ENCODE results near the gene ABCC11. TPM values are rescaled to one million over a fixed set of nuclear protein-coding genes. Genes with fewer than 3 reads are reported as not detected.
A peak's percentile ranks its signal among the peaks of the same experiment; 100 is the strongest.

The ABCC11 gene
- total and polyA plus RNA-seq, 2 of the 4 experiments (the other 2 are of a cell fraction): 0.09 to 0.18 TPM

DNA sequence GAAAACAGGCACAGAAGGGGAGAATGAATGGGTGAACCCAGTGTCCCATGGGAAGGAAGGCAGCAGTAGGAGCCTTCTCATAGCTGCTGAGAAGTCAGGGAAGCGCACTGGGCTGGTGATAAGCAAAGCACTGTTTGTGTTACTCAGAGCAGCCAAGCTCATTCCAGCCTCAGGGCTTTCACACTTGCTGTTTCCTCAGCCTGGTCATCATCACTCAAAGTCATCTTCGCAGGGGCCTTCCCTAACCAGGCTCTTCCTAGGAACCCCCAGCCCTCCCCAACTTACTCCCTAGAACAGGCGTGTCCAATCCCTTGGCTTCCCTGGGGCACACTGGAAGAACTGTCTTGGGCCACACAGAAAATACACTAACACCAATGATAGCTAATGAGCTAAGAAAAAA is 35.3 kb downstream of the ABCC11 start:
- ATAC-seq (ENCODE audit: low read depth) (peak; percentile 46; the same call in 1 of the 2 replicates), DNase-seq (peak; percentile 4)
- H2BK120ac ChIP-seq (ENCODE audit: low read depth, low read length): no peak overlapping the region
- no peaks in the 10 kb centered on the region for H4K20me1 ChIP-seq (ENCODE audit: insufficient read depth, low read length)
- H2AK5ac ChIP-seq (ENCODE audit: low read depth, low read length): no peak overlapping the region
- H3K9ac ChIP-seq (ENCODE audit: low read depth, low read length): no peak overlapping the region
- no peak overlapping the region for H3K18ac ChIP-seq (ENCODE audit: low read depth, low read length)
- no peaks in the 10 kb centered on the region for H3K36me3 ChIP-seq (ENCODE audit: control insufficient read depth, insufficient read depth, low read length)
- H3K14ac ChIP-seq (replicated peaks; ENCODE audit: low read depth, low read length): no peak overlapping the region
- no peak overlapping the region for H2BK15ac ChIP-seq (ENCODE audit: low read depth, low read length)
- H3K4me2 ChIP-seq (ENCODE audit: low read depth, low read length): no peak overlapping the region
- BruUV-seq (replicated peaks): no TSS peak
- H3K27me3 ChIP-seq (ENCODE audit: control insufficient read depth, insufficient read depth, low read length): peaks cover 37% of the 10 kb centered on the region
- WGBS, 2 experiments (ENCODE audit: extremely low coverage in 2 of 2, insufficient read length in 1 of 2): no CpG with 5 or more reads among the region's 3 CpGs
- no peaks in the 10 kb centered on the region for H3K9me3 ChIP-seq (ENCODE audit: control insufficient read depth, insufficient read depth, low read length)
- no peak overlapping the region for H4K8ac ChIP-seq (ENCODE audit: low read depth in 2 of 2, low read length in 2 of 2)
- no peak overlapping the region for H2BK20ac ChIP-seq (ENCODE audit: low read depth, low read length)
- in situ Hi-C loops (cut with MboI; ENCODE audit: low sequenced_read_pairs): no loop called here
- no peak overlapping the region for H3K4me3 ChIP-seq (ENCODE audit: insufficient read depth, low read depth, low read length)
- TF ChIP-seq, protein P1, sequence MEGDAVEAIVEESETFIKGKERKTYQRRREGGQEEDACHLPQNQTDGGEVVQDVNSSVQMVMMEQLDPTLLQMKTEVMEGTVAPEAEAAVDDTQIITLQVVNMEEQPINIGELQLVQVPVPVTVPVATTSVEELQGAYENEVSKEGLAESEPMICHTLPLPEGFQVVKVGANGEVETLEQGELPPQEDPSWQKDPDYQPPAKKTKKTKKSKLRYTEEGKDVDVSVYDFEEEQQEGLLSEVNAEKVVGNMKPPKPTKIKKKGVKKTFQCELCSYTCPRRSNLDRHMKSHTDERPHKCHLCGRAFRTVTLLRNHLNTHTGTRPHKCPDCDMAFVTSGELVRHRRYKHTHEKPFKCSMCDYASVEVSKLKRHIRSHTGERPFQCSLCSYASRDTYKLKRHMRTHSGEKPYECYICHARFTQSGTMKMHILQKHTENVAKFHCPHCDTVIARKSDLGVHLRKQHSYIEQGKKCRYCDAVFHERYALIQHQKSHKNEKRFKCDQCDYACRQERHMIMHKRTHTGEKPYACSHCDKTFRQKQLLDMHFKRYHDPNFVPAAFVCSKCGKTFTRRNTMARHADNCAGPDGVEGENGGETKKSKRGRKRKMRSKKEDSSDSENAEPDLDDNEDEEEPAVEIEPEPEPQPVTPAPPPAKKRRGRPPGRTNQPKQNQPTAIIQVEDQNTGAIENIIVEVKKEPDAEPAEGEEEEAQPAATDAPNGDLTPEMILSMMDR (conservative IDR thresholded peaks at IDR 0.05; ENCODE audit: low read depth, low read length): no peak
- TF ChIP-seq RCOR1 (IDR thresholded peaks at IDR 0.05; ENCODE audit: insufficient replicate concordance, low read length): no peak
- TF ChIP-seq MAFK (IDR thresholded peaks at IDR 0.05; ENCODE audit: low read depth, low read length): no peak
- no peak for TF ChIP-seq MXI1 (IDR thresholded peaks at IDR 0.05; ENCODE audit: borderline replicate concordance, low read depth, low read length)
- no peak for TF ChIP-seq USF2 (IDR thresholded peaks at IDR 0.05; ENCODE audit: low read depth, low read length)
- no peak for TF ChIP-seq MAZ (IDR thresholded peaks at IDR 0.05; ENCODE audit: borderline replicate concordance, low read depth, low read length)
- no peak for TF ChIP-seq SMC3 (IDR thresholded peaks at IDR 0.05; ENCODE audit: low read depth, low read length)
- no peak for TF ChIP-seq RFX5 (IDR thresholded peaks at IDR 0.05; ENCODE audit: low read depth, low read length)
- no peak for TF ChIP-seq CEBPB (IDR thresholded peaks at IDR 0.05; ENCODE audit: low read depth, low read length)
- no peak for TF ChIP-seq CHD1 (IDR thresholded peaks at IDR 0.05; ENCODE audit: low read depth, low read length)
- TF ChIP-seq BHLHE40 (IDR thresholded peaks at IDR 0.05; ENCODE audit: low read depth, low read length): no peak
- no peak for TF ChIP-seq FOS (IDR thresholded peaks at IDR 0.05; ENCODE audit: low read depth, low read length)
- TF ChIP-seq ELK1 (IDR thresholded peaks at IDR 0.05; ENCODE audit: borderline replicate concordance, low read depth, low read length): no peak
- TF ChIP-seq POLR2A (IDR thresholded peaks at IDR 0.05; ENCODE audit: low read depth, low read length): no peak
- no peak for TF ChIP-seq NFE2L2 (IDR thresholded peaks at IDR 0.05; ENCODE audit: low read depth, low read length)
- H3K4me1 ChIP-seq (ENCODE audit: control insufficient read depth, insufficient read depth, low read length): no peaks in the 10 kb centered on the region
- no peaks in the 10 kb centered on the region for H3K9me1 ChIP-seq (ENCODE audit: insufficient read depth, low read length)
- no peak overlapping the region for H3K56ac ChIP-seq (ENCODE audit: extremely low read depth, insufficient read depth, low read length)
- no peak overlapping the region for H2AFZ ChIP-seq (replicated peaks; ENCODE audit: low read length, poor library complexity)
- no peak overlapping the region for H3K23ac ChIP-seq (ENCODE audit: low read depth, low read length)
- no peak overlapping the region for H2BK5ac ChIP-seq (ENCODE audit: low read depth, low read length, poor library complexity, severe bottlenecking)
- H3K4ac ChIP-seq (ENCODE audit: low read depth, low read length): no peak overlapping the region
- dilution Hi-C loops (cut with HindIII; ENCODE audit: low sequenced_read_pairs, unreplicated experiment): no loop called here
- H2AK9ac ChIP-seq (replicated peaks; ENCODE audit: low read depth, low read length, poor library complexity): no peak overlapping the region
- no peaks in the 10 kb centered on the region for H3K79me1 ChIP-seq (ENCODE audit: low read depth in 1 of 2, low read length in 2 of 2)
- H3K27ac ChIP-seq (ENCODE audit: insufficient read depth, low read length): no peak overlapping the region
- ChIA-PET CTCF (interaction anchor here (1.8 kb wide), 1 partner anchor 20 kb away, joined by 5 read pairs; no protein-coding TSS in a partner anchor), POLR2A (ENCODE audit: unreplicated experiment) (no interaction called here)
- intact Hi-C loops (cut with micrococcal nuclease): no loop called here
- no peak overlapping the region for H4K5ac ChIP-seq (ENCODE audit: low read depth, low read length)
- H4K91ac ChIP-seq (ENCODE audit: insufficient read depth, low read depth, low read length): no peak overlapping the region

Measured in IMR-90 (cell line).